ENCODE results near the gene IL4R. TPM values are rescaled to one million over a fixed set of nuclear protein-coding genes. Genes with fewer than 3 reads are reported as not detected.

The IL4R gene
- total RNA-seq = 3.4 TPM

DNA sequence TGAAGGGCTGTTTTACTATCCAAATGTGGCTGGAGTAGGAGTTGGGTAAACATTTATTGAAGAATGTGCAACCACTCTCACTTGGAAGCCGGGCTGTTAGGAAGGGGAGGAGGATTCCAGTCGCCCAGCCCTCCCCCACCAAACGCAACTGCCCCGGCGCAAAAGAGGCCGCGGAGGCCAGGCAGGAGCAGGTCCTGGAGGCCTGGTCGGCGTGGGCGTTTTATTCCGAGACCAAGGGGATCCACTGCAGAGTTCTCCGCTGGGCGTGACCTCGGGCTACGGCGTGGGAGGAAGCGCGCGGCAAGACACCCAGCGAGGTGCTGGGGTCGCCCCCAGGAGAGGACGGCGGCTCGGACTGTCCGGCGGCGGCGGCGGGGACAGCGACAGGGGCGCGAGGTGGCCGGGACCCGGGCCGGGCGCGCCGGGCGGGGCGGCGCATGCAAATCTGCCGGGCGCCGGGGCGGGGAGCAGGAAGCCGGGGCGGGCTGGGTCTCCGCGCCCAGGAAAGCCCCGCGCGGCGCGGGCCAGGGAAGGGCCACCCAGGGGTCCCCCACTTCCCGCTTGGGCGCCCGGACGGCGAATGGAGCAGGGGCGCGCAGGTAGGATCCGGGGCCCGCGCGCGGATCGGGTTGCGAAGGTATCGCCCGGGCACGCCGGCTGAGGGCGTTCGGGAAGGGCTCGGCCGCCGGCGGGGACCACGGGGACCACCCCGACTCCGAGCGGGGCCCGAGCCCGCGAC, at the start of gene IL4R:
Gene IL4R, plus strand, starts transcription at position 553 of the 739 bp plus-strand sequence. CDS start 26,230 bp downstream, outside the sequence.

DNA sequence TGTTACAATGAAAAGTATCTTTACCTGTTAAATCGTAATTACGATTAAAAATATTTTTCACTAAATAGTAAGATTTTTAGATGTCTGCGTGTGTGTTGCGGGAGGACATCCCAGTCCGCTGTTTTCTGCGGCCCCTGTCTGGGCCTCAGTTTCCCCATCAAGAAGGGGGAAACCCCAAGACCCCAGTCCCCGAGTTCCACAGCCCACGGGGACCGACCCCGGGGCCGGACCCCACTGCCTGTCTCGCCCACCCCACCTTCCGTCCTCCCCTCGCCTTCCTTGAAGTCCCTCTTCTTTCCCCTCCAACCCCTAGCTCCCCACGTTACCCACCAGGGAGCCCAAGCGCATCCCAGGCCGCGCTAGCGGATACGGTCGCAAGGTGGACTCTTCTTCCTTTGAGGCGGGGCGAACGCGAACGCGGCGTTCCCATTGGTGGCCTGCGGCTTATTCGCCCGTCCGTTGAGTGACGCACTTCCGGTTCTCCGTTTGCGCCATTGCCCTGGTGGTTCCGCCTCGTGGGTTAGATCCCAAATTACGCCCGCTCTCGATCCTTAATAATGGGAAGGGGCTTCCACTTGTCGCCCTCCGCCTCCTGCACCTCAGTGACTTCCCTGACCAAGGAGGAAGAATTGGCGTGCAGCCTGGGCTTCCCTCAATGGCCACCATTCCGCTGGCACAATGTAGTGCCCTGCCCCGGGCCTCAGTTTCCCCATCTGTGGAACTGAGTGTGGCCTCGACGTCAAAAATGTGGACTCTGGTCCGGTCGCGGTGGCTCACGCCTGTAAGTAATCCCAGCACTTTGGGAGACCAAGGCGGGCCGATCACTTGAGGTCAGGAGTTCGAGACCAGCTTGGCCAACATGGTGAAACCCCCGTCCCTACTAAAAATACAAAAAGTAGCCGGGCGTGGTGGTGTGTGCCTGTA, 45.1 kb upstream of the IL4R start, which contains the start of gene NSMCE1:
Gene NSMCE1, minus strand, starts transcription at position 397 of the 924 bp plus-strand sequence. CDS start 11,202 bp downstream, outside the sequence.

DNA sequence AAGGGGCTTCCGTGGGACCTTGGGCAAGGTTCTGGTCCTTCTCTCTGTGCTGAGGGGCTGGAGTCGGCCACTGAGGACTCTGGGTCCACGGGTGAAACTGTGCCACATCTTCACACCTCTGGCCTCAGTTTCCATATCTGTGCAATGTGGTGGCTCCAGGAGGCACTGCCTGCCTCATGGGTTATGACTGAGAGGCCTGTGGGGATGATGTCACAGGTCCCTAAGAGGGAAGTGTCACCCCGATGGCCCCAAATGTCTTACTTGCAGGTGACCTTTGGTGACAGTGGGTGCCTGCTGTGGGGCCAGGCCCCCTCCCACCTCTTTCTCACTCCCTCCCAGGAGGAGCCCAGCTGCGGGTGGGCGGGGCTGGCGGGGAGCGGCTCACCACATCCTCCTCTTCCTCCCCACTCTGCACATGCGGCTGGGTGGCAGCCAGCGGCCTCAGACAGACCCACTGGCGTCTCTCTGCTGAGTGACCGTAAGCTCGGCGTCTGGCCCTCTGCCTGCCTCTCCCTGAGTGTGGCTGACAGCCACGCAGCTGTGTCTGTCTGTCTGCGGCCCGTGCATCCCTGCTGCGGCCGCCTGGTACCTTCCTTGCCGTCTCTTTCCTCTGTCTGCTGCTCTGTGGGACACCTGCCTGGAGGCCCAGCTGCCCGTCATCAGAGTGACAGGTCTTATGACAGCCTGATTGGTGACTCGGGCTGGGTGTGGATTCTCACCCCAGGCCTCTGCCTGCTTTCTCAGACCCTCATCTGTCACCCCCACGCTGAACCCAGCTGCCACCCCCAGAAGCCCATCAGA, 88.2 kb downstream of the IL4R start, which contains the start of gene IL21R:
Gene IL21R, plus strand, starts transcription at position 407 of the 801 bp plus-strand sequence. CDS start 27,898 bp downstream, outside the sequence.

Other genes starting within 250 kb of the IL4R start
- gene C16orf82, start 247.0 kb upstream of the IL4R start, total RNA-seq = not detected
- gene KDM8, start 110.4 kb upstream of the IL4R start, total RNA-seq = 3.4 TPM
- gene NSMCE1, start 45.2 kb upstream of the IL4R start, total RNA-seq = 26.6 TPM
- not detected for gene IL21R, start 88.2 kb downstream of the IL4R start, total RNA-seq
- gene GTF3C1, start 235.9 kb downstream of the IL4R start, total RNA-seq = 84.2 TPM
- 41.0 TPM for gene KATNIP, start 236.2 kb downstream of the IL4R start, total RNA-seq

Measured in parietal lobe (tissue), 1 donor.